Ectodermal cell (in vitro differentiated cells): Measurements from ENCODE around the gene CLASP1.
A peak's percentile ranks its signal among the peaks of the same experiment; 100 is the strongest.
"Not testable (repeated sequence)": the region's sequence is repeated elsewhere in the genome, so short reads cannot be mapped to it uniquely, and the experiment has no call there.

Experiments used
- H3K27ac ChIP-seq: 2 replicates; pipeline ENCODE4 v1.7.0; 2013; ENCODE audit warnings: mild to moderate bottlenecking, low read depth, low read length; ENCODE audit not compliant: insufficient read depth, poor library complexity, severe bottlenecking
- H3K27me3 ChIP-seq: 2 replicates; pipeline ENCODE4 v1.7.0; 2013; ENCODE audit warnings: mild to moderate bottlenecking, low read length; ENCODE audit not compliant: insufficient read depth, control insufficient read depth, poor library complexity, severe bottlenecking
- H3K36me3 ChIP-seq: one replicate; pipeline ENCODE4 v1.7.0; 2013; ENCODE audit warnings: low read length; ENCODE audit not compliant: control insufficient read depth, insufficient read depth
- H3K4me1 ChIP-seq: one replicate; pipeline ENCODE4 v1.7.0; 2013; ENCODE audit warnings: low read length; ENCODE audit not compliant: control insufficient read depth, insufficient read depth
- H3K4me3 ChIP-seq: 2 replicates; pipeline ENCODE4 v1.7.0; 2013; ENCODE audit warnings: low read depth, low read length, control low read depth; ENCODE audit not compliant: insufficient read depth
- H3K9me3 ChIP-seq: 2 replicates; pipeline ENCODE4 v1.7.0; 2013; ENCODE audit warnings: mild to moderate bottlenecking, low read length, moderate library complexity; ENCODE audit not compliant: control insufficient read depth
- WGBS, 2 experiments: methylation state at CpG; one replicate each; pipeline ENCODE4 v1.1.7; 2013; ENCODE audit warnings: missing lambda C conversion rate in 2 of 2; 5-methylcytosine and 5-hydroxymethylcytosine counted together

Gene CLASP1

DNA sequence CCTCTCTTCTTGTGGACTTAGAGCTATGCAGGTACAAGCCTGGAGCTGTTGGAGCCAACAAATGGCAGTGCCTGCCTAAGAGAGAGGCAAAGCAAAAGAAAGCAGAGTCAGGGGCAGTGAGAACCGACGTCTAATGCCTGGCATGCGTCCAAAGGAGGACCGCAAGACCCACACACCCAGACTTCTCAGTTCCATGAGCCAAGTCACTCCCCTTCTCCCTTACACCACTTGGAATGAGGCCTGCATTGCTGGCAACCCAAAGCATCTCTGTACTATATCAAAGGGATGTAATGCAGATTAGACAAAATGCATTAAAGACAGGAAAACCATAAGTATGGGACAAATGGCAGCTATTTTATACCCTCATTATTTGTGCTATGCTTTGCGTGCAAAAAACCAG lies 168.4 kb downstream of the CLASP1 start:
- Histone ChIP-seq H3K4me1 (peaks cover 22% of the 10 kb centered on the region), H3K4me3 (no peak overlapping the region), H3K36me3 (no peaks in the 10 kb centered on the region), H3K9me3 (no peaks in the 10 kb centered on the region), H3K27me3 (no peaks in the 10 kb centered on the region), H3K27ac (no peak overlapping the region)
- WGBS, 2 experiments = 82 to 87% methylated on average over 4 to 5 of the region's 5 CpGs

DNA sequence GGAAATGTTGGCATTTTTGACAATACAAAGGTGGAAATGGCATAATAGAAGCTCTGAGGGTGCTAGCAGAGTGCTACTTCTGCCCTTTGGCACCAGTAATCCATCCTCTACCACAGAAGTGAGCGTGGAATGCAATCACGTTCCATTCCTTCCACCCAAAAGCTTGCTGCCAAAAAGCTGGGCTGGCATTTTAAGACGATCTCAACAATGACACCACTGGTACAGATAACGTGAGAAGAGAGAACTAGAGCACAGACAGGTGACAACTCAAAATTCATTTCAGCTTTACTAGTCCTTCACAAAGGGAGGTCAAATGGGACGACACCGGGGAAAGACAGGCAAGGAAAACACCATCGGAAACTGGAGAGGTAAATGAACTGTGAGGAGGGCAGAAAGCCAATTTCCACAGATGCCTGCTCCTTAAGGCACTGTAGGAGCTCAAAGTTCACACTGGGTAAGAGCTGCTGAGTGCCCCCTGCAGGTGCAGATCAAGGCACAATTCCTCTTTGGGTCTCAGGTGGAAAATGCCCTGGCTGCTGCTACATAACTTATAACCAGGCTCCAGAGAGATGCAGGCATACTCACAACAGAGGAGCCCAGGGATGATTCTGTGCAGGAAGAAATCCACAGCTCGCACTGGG lies 169.3 kb downstream of the CLASP1 start:
- Histone ChIP-seq H3K4me3 (no peak overlapping the region), H3K27me3 (no peaks in the 10 kb centered on the region), H3K36me3 (no peaks in the 10 kb centered on the region), H3K4me1 (peaks cover 20% of the 10 kb centered on the region), H3K9me3 (no peaks in the 10 kb centered on the region), H3K27ac (no peak overlapping the region)
- 85 to 91% methylated on average over 8 of the region's 8 CpGs for WGBS, 2 experiments

DNA sequence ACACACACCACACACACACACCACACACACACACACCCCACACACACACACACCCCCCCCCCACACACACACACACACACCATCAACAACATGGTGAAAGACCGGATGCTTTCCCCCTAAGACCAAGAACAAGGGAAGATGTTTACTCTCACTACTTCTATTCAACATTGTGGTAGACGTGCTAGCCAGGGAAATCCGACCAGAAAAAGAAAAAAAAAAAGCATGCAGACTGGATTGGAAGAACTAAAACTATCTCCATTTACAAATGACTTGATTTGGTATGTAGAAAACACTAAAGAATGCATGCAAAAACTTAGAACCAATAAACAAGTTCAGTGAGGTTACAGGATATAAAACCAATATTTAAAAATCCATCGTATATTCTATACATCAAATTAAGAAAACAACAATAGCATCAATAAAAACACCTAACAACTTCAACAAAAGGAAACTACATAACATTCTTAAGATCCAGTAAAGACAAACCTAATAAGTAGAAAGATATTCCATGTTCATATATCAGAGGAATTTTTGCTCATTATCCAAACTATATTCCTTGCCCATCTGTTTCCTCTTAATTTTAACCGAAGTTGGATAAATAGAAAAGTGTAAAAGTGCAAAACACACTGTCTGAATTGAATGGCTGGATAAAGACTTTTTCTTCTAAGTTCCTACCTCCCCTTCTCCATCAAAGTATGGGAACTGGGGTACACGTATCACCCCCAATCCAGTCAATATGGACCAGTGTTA lies 170.1 kb downstream of the CLASP1 start:
- Histone ChIP-seq H3K4me1 (peaks cover 25% of the 10 kb centered on the region), H3K27ac (no peak overlapping the region)
- 92 to 96% methylated on average over 5 to 6 of the region's 6 CpGs for WGBS, 2 experiments

DNA sequence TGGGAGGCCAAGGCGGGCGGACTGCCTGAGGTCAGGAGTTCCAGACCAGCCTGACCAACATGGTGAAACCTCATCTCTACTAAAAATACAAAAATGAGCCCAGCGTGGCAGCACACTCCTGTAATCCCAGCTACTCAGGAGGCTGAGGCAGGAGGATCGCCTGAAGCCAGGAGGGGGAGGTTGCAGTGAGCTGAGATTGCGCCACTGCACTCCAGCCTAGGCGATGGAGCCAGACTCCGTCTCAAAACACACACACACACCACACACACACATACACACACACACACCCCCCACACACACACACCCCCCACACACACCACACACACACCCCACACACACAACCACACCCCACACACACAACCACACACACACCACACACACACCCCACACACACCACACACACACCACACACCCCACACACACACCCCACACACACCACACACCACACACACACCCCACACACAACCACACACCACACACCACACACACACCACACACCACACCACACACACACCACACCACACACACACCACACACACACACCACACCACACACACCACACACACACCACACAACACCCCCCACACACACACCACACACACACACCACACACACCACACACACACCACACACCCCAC lies 170.8 kb downstream of the CLASP1 start:
- not testable (repeated sequence) for H3K4me3 ChIP-seq, H3K9me3 ChIP-seq, H3K36me3 ChIP-seq, H3K27ac ChIP-seq, H3K27me3 ChIP-seq
- WGBS, 2 experiments = 93% methylated on average over 7 of the region's 7 CpGs
- H3K4me1 ChIP-seq = peaks cover 28% of the 10 kb centered on the region

More for the DNA sequence above, 170.1 kb downstream of the CLASP1 start:
- H3K9me3 ChIP-seq = no peaks in the 10 kb centered on the region
- H3K4me3 ChIP-seq = no peak overlapping the region
- H3K27me3 ChIP-seq = no peaks in the 10 kb centered on the region
- no peaks in the 10 kb centered on the region for H3K36me3 ChIP-seq

DNA sequence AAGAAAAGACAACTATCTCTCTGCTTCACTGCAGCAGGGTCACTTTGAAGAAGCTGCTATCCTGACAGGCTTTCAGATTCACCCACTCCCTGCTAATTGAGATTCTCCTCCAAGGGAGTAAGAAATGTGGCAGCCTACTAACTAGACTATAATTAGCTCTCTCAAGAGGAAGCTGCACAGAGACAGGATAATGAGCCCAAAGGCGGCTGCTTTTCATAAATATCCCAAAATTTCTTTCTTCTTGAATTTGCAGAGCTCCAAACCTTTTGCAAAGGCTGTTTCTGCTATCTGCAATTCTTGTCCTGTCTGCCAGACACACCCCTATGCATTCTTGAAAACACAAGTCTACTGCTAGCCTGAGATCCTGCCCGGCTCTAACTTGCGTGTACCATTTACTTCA lies 172.6 kb downstream of the CLASP1 start:
- WGBS, 2 experiments = 68 to 76% methylated on average over 3 of the region's 3 CpGs
- no peaks in the 10 kb centered on the region for H3K27me3 ChIP-seq
- H3K36me3 ChIP-seq = no peaks in the 10 kb centered on the region
- no peaks in the 10 kb centered on the region for H3K9me3 ChIP-seq
- no peak overlapping the region for H3K4me3 ChIP-seq
- H3K4me1 ChIP-seq = peaks cover 41% of the 10 kb centered on the region
- H3K27ac ChIP-seq = peak overlapping the region; percentile 38

DNA sequence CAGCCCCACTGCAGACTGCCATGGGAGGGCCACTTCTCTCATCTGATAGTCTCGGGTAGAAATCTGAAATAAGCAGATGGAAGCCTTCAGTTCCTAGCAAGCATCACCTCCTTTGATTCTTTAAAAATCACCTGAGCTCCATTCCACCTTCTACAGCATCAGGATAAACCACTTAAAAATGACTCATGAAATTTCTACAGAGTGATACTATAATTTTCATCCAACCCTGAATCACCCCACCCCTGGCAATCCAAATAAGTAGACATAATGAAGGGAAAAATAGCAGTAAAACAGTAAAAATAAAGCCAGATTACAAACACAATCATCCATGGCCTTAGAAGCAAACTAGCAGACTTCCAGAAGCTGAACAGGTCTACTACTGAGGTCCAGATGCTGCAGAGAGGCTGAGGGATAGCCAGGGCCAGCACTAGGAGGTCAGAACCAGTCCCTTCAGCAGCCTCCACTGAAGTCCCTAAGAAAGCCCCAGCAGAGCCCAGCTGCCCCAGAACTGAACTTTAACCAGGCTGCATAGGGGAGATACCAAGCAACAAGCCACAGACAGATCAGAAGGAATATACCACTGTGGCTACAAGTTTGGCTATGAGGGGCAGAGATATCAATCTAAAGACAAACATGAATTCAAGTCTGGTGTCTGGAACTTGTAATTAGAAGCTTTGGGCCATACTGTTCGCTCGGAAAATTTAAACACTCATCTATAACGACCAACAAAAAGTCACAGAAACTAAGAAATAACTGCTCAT lies 173.3 kb downstream of the CLASP1 start:
- Histone ChIP-seq H3K4me3 (no peak overlapping the region), H3K27me3 (no peaks in the 10 kb centered on the region), H3K27ac (peak overlapping the region; percentile 38), H3K9me3 (no peaks in the 10 kb centered on the region), H3K4me1 (peaks cover 43% of the 10 kb centered on the region), H3K36me3 (no peaks in the 10 kb centered on the region)
- WGBS, 2 experiments = 91 to 92% methylated on average over 4 of the region's 4 CpGs

DNA sequence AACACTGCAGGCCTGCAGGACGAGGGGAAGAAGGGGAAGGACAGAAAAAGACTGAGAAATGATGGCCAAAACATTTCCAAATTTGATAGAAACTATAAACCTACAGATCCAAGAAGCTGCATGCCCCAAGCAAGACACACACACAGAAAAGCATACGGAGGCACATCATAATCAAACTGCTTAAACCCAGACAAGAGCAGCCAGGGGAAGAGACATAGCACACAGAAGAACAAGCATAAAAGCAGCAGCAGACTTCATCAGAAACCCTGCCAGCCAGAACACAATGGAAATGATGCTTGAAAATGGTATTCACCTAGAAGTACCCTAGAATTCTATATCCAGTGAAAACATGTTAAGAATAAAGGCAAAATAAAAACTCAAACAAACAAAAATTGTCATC lies 175.8 kb downstream of the CLASP1 start:
- 88 to 91% methylated on average over 1 to 2 of the region's 2 CpGs for WGBS, 2 experiments
- Histone ChIP-seq H3K4me3 (no peak overlapping the region), H3K27ac (no peak overlapping the region), H3K36me3 (peaks cover 11% of the 10 kb centered on the region), H3K9me3 (no peaks in the 10 kb centered on the region), H3K4me1 (peaks cover 38% of the 10 kb centered on the region), H3K27me3 (no peaks in the 10 kb centered on the region)

DNA sequence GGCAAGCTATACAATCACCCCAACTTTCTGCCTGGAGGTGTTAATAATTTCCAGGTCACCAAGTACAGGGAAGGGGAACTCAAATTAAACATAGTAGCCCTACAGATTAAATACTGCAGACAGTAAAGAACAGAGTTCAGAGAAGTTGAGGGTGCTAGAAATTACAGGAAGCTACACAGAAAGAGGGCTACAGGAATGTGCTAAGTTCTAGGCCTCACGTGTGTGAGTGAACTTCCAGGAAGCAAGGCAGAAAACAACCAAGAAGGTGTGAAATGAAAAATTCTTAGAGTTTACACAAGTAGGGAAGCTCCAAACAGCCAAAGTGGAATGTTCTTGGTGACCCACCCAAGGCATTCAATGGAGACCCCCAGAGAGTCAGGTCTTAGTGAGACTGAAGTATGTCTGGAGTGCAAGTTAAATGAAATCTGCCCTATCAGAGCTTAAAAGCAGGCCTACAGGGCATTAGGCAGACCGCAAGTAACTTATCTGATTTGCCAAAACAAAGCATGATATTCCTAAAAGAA lies 176.7 kb downstream of the CLASP1 start:
- Histone ChIP-seq H3K4me3 (no peak overlapping the region), H3K27me3 (no peaks in the 10 kb centered on the region), H3K36me3 (peaks cover 20% of the 10 kb centered on the region), H3K9me3 (no peaks in the 10 kb centered on the region), H3K4me1 (peaks cover 35% of the 10 kb centered on the region), H3K27ac (no peak overlapping the region)
- 83 to 88% methylated on average over 2 of the region's 2 CpGs for WGBS, 2 experiments

DNA sequence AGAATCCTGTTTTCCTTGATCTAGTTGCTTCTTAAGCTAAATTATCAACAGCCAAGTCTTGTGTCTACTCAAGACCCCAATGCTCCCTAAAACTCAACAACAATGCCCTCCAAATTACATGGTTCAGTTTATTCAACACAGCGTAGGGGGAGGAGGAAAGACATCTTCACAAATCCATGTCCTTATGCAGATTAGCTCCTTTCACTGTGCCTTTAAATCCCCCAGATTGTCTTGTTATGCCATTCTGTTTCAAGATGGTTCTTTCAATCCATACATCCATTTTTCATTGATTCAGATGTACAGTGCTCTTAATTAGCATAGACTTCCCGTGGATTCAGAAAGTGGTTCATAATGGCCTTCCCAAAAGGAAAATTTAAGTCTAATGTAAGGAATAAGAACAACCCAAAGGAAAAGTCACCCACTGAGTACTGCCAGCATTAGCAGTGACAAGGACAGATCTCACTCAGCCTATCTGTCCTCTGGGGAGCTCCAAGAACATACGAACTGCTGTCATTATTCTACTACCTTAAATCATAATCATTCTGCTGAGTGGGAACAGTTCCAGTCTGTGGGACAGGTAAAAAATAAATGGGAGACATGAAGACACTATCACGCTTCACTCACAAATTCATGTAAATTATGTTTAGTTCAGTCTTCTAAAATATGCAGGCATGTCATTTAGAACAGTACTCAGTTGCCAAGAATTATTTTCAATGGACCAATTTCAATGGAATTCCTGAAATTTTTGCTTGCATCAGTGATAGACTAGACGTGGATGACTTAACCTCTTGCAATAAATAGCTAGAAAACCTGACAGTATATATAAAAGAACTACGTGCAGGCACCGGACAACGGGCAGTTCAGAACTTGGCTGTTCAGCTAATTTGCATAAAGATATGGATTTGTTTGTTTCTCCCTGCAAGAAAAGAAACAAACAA lies 177.5 kb downstream of the CLASP1 start:
- 88 to 90% methylated on average over 7 to 8 of the region's 8 CpGs for WGBS, 2 experiments
- no peaks in the 10 kb centered on the region for H3K9me3 ChIP-seq
- H3K27ac ChIP-seq = peak overlapping the region; percentile 57

More for the DNA sequence above, 177.5 kb downstream of the CLASP1 start:
- H3K36me3 ChIP-seq = peaks cover 20% of the 10 kb centered on the region
- H3K4me3 ChIP-seq = no peak overlapping the region
- no peaks in the 10 kb centered on the region for H3K27me3 ChIP-seq
- peaks cover 34% of the 10 kb centered on the region for H3K4me1 ChIP-seq
